Limb (tissue), 2 donors: ENCODE measurements around the gene JARID2.
A peak's percentile ranks its signal among the peaks of the same experiment; 100 is the strongest.
"Not testable (repeated sequence)": the region's sequence is repeated elsewhere in the genome, so short reads cannot be mapped to it uniquely, and the experiment has no call there.

Experiments used
- DNase-seq, 2 donors: peaks; one replicate each; pipeline ENCODE4 v3.0.0-alpha.2; 2016; ENCODE audit errors: extremely low spot score in 2 of 2

Gene JARID2

GRCh38 chr6:15308435-15309213 is 62.8 kb downstream of the JARID2 start:
- no peak for DNase-seq

- DNase-seq: no peak
These were observed 63.9 kb downstream of the JARID2 start for GRCh38 chr6:15309611-15310283.

- no peak for DNase-seq
These were observed 64.8 kb downstream of the JARID2 start for GRCh38 chr6:15310680-15311079.

GRCh38 chr6:15312500-15312899 is 66.6 kb downstream of the JARID2 start:
- no peak for DNase-seq

- no peak for DNase-seq
These were observed 67.5 kb downstream of the JARID2 start for GRCh38 chr6:15313367-15313766.

- DNase-seq: no peak
These were observed 70.9 kb downstream of the JARID2 start for GRCh38 chr6:15316754-15317153.

- DNase-seq: no peak
These were observed 71.4 kb downstream of the JARID2 start for GRCh38 chr6:15317251-15317650.

GRCh38 chr6:15317934-15318902 is 72.3 kb downstream of the JARID2 start:
- peak; percentile 31 to 37 for DNase-seq

- DNase-seq: no peak
These were observed 73.8 kb downstream of the JARID2 start for GRCh38 chr6:15319677-15320076.

- DNase-seq: no peak
These were observed 74.8 kb downstream of the JARID2 start for GRCh38 chr6:15320693-15321092.

- no peak for DNase-seq
These were observed 76.3 kb downstream of the JARID2 start for GRCh38 chr6:15322184-15322583.

GRCh38 chr6:15322781-15323536 is 77.1 kb downstream of the JARID2 start:
- no peak for DNase-seq

GRCh38 chr6:15323611-15324010 is 77.7 kb downstream of the JARID2 start:
- DNase-seq: not testable (repeated sequence)

GRCh38 chr6:15324427-15324985 is 78.6 kb downstream of the JARID2 start:
- no peak for DNase-seq

GRCh38 chr6:15325540-15325955 is 79.7 kb downstream of the JARID2 start:
- DNase-seq: no peak

- DNase-seq: no peak
These were observed 80.3 kb downstream of the JARID2 start for GRCh38 chr6:15326067-15326614.

- no peak for DNase-seq
These were observed 81.4 kb downstream of the JARID2 start for GRCh38 chr6:15327271-15327670.

GRCh38 chr6:15329197-15329671 is 83.4 kb downstream of the JARID2 start:
- no peak for DNase-seq

- DNase-seq: no peak
These were observed 84.5 kb downstream of the JARID2 start for GRCh38 chr6:15330174-15330944.

GRCh38 chr6:15331143-15331542 is 85.3 kb downstream of the JARID2 start:
- DNase-seq: no peak
